Mucosa of descending colon (tissue), 3 donors: ENCODE results near the gene RWDD1. TPM values are rescaled to one million over a fixed set of nuclear protein-coding genes. Genes with fewer than 3 reads are reported as not detected.
A peak's percentile ranks its signal among the peaks of the same experiment; 100 is the strongest.

Experiments used
- ATAC-seq: fragments of 200-7000 bp; cut with Tn5 transposase; one replicate; pipeline ENCODE4 v1.9.1; 2020; ENCODE audit warnings: mild to moderate bottlenecking, moderate library complexity
- DNase-seq, 3 donors: peaks; one replicate each; pipeline ENCODE4 v3.0.0-alpha.2; 2020
- H3K36me3 ChIP-seq: fragments of 200-600 bp; one replicate; pipeline ENCODE4 v1.8.0; 2021; ENCODE audit warnings: low read depth, mild to moderate bottlenecking
- H3K4me1 ChIP-seq: fragments of 200-600 bp; one replicate; pipeline ENCODE4 v1.8.0; 2021; ENCODE audit warnings: low read depth, mild to moderate bottlenecking
- H3K4me3 ChIP-seq: fragments of 200-600 bp; one replicate; pipeline ENCODE4 v1.8.0; 2021; ENCODE audit warnings: mild to moderate bottlenecking
- H3K9me3 ChIP-seq: fragments of 200-600 bp; one replicate; pipeline ENCODE4 v1.8.0; 2021; ENCODE audit warnings: mild to moderate bottlenecking
- CTCF ChIP-seq: fragments of 200-600 bp; IDR thresholded peaks from one replicate; pipeline ENCODE4 v1.8.0; 2022; ENCODE audit warnings: antibody characterized with exemption, mild to moderate bottlenecking
- intact Hi-C, 2 donors: fragments of 100-400 bp; cut with DNase I in 1 of 2; cut with micrococcal nuclease in 1 of 2; formaldehyde crosslinking; loops; one replicate each; pipeline versions ENCODE4 v1.11.0 to v1.11.1; 2022; cut with DNase I, micrococcal nuclease
- total RNA-seq, 3 donors: library from RNA; stranded (reverse); fragmentation: NEBNext Ultra II Directional in 2 of 3; extraction: Animal tissue kit (Norgen Biotek cat#: 25700) in 2 of 3; gene quantifications; one replicate each; pipeline versions ENCODE4 v1.2.1 to v1.2.4, GENCODE V29; 2021 to 2023
- donor health status: DM: no; HTN: no; CAD: no; lungs with moderate emphysema.
- donor health status: DM: no; HTN: no; CAD: no.
- donor health status: DM: no; HTN: yes; CAD: no.

RWDD1 gene
- total RNA-seq, 3 donors from 2014 or later = 21.0 to 58.0 (median 34.2) TPM

DNA sequence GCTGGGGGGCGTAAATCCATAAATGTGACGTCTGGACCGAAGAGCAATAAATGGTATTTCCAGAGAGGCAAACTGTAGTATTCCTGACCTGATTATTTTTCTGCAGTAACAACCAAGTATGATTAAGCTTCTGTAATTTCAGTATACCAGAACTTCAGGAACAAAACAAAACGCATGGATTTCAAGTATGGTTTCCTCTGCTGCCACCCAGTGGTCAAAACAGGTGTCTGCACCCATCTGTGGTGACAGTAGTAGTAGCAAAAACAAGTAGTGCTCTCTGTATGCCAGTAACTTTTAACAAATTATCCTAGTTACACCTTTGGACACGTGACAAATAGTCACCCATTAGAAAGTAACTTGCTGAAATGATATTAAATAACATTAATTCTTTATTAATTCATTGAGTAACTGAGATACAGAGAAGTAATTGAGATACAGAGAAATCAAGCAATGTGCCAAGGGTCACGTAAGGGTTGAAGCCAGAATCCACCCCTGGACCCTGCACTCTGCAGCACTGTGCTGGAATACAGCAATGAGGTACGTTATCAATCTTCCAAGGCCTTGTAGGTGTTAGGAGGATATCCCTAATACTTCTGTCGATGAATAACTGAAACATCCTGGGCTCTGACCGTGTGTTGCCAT is 9.8 kb upstream of the RWDD1 start:
- peak; percentile 43 to 88 (median 75) for DNase-seq
- no peaks in the 10 kb centered on the region for H3K9me3 ChIP-seq
- H3K4me1 ChIP-seq = no peaks in the 10 kb centered on the region
- ATAC-seq = peak; percentile 89
- peak; percentile 80 for TF ChIP-seq CTCF
- H3K4me3 ChIP-seq = no peak overlapping the region
- H3K36me3 ChIP-seq = no peaks in the 10 kb centered on the region
- intact Hi-C loops = no loop called here

DNA sequence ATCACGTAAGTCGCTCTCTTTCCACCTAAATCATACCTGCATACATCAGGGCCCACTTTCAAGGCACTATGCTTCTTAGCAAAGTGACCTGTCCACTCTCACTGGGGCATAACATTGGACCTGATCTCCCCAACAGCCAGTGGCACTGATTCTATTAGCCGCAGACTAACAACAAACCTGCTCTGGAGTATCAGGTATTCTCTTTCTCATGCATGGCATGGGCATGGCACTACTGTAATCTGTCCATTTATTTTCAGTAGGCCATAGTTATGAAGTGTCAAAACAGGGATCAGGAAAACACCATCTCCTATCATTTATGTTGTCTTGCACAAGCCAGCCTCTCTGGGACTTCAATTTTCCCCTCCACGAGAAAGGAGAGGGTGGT is 9.3 kb upstream of the RWDD1 start:
- H3K9me3 ChIP-seq = no peaks in the 10 kb centered on the region
- DNase-seq (no peak), ATAC-seq (no peak)
- no peaks in the 10 kb centered on the region for H3K4me1 ChIP-seq
- H3K4me3 ChIP-seq = no peak overlapping the region
- H3K36me3 ChIP-seq = no peaks in the 10 kb centered on the region
- intact Hi-C loops = no loop called here
- TF ChIP-seq CTCF = no peak

DNA sequence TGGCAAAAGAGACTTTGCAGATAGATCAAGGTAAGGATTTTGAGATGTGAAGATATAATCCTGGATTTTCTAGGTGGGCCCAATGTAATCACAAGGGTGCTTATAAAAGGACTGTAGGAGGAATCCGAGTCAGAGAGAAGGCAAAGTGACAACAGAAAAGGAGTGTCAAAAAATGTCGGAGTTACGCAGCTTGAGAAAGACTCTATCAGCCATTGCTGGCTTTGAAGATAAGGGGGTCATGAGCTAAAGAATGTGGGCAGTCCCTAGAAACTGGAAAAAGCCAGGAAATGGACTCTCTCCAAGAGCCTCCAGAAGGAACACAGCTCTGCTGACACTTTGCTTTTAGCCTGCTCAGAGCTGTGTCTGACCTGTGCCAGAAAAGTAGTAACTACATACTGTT is 8.7 kb upstream of the RWDD1 start:
- intact Hi-C loops = no loop called here
- H3K4me1 ChIP-seq = no peaks in the 10 kb centered on the region
- H3K36me3 ChIP-seq = no peaks in the 10 kb centered on the region
- H3K9me3 ChIP-seq = no peaks in the 10 kb centered on the region
- ATAC-seq (no peak), DNase-seq (no peak)
- no peak overlapping the region for H3K4me3 ChIP-seq
- TF ChIP-seq CTCF = no peak

DNA sequence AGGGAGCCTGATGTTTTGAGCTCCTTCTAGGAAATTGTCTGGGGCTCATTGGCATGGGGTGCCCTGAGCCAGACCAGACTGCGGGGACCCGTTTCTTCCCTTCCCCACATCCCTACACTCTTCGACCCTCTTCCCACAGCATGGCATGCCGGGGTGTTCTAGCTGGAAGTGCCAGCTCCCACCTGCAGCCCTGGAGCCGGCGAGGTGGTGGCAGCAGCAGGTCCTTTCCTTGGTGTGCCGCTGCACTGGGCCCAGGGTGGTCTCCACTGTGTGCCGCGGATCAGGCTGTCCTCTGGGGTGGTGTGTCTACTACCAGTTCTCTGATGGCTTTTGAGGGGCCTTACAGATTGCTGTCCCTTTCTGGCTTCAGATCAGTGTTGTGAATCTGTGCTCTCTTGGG is 7.5 kb upstream of the RWDD1 start:
- no peak for TF ChIP-seq CTCF
- ATAC-seq = no peak
- Histone ChIP-seq H3K4me1 (no peaks in the 10 kb centered on the region), H3K9me3 (no peaks in the 10 kb centered on the region), H3K36me3 (no peaks in the 10 kb centered on the region), H3K4me3 (no peak overlapping the region)
- DNase-seq = no peak
- intact Hi-C loops = no loop called here

DNA sequence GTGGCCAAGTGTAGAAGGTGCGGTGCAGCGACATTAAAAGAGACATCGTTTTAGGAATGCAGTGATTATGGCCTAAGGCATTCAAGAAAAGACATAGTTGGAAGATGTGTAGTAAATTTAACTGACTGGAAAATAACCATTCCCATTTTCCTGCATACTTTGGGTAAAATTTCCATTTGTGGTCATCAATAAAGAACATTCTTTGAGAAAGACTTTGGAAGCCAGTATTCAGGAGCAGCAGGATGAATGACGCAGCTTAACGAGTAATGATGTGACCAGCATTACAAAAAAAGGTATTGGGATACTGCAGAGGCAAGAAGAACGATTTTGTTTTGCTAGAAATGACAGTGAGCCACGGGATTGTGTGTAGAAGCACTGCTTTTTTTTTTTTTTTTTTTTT is 7.0 kb upstream of the RWDD1 start:
- H3K4me1 ChIP-seq = no peaks in the 10 kb centered on the region
- DNase-seq (no peak), ATAC-seq (no peak)
- H3K4me3 ChIP-seq = no peak overlapping the region
- intact Hi-C loops = no loop called here
- no peaks in the 10 kb centered on the region for H3K9me3 ChIP-seq
- no peaks in the 10 kb centered on the region for H3K36me3 ChIP-seq
- TF ChIP-seq CTCF = no peak
